ENCODE measurements around the gene TPCN1.

DNA sequence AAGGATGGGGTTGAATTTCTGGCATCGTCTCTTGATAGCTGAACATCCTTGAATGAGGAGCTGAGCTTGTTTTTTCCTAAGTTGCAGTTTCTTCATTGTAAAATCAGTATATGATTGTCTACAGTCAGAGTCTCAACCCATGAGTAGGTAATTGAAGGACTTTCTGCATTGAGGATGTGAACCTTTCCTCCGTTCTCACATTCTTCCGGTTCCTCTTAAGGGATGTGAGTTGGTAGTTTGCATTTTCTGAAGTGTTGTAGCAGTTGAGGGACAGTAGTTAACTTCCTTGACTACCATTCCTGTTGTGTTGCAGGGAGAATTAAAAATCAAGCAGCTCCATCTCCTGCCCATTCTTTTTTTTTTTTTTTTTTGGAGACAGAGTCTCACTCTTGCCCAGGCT lies 19.1 kb downstream of the TPCN1 start:
- TF ChIP-seq, protein P1, sequence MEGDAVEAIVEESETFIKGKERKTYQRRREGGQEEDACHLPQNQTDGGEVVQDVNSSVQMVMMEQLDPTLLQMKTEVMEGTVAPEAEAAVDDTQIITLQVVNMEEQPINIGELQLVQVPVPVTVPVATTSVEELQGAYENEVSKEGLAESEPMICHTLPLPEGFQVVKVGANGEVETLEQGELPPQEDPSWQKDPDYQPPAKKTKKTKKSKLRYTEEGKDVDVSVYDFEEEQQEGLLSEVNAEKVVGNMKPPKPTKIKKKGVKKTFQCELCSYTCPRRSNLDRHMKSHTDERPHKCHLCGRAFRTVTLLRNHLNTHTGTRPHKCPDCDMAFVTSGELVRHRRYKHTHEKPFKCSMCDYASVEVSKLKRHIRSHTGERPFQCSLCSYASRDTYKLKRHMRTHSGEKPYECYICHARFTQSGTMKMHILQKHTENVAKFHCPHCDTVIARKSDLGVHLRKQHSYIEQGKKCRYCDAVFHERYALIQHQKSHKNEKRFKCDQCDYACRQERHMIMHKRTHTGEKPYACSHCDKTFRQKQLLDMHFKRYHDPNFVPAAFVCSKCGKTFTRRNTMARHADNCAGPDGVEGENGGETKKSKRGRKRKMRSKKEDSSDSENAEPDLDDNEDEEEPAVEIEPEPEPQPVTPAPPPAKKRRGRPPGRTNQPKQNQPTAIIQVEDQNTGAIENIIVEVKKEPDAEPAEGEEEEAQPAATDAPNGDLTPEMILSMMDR (IDR thresholded peaks at IDR 0.05): no peak
- TF ChIP-seq POLR2A (IDR thresholded peaks at IDR 0.05): no peak
